ENCODE measurements around the gene MYH14.
"Not testable (repeated sequence)": the region's sequence is repeated elsewhere in the genome, so short reads cannot be mapped to it uniquely, and the experiment has no call there.

MYH14 gene

GRCh38 chr19:50230379-50231351 lies 27.2 kb downstream of the MYH14 start:
- no peak for DNase-seq

GRCh38 chr19:50231417-50231816 lies 28.0 kb downstream of the MYH14 start:
- DNase-seq, result not testable (repeated sequence)

- DNase-seq, result no peak
Measured at GRCh38 chr19:50231821-50232220, 28.4 kb downstream of the MYH14 start.

GRCh38 chr19:50232600-50232999 lies 29.2 kb downstream of the MYH14 start:
- no peak for DNase-seq

- DNase-seq, result no peak
Measured at GRCh38 chr19:50233308-50233910, 30.0 kb downstream of the MYH14 start.

GRCh38 chr19:50237493-50237892 lies 34.1 kb downstream of the MYH14 start:
- DNase-seq, result peak; percentile 53

GRCh38 chr19:50238043-50238442 lies 34.6 kb downstream of the MYH14 start:
- no peak for DNase-seq

- no peak for DNase-seq
Measured at GRCh38 chr19:50239921-50240590, 36.6 kb downstream of the MYH14 start.

- no peak for DNase-seq
Measured at GRCh38 chr19:50242581-50242980, 39.2 kb downstream of the MYH14 start.

- DNase-seq, result no peak
Measured at GRCh38 chr19:50244695-50245094, 41.3 kb downstream of the MYH14 start.

GRCh38 chr19:50248413-50248812 lies 45.0 kb downstream of the MYH14 start:
- DNase-seq, result no peak

GRCh38 chr19:50248826-50249225 lies 45.4 kb downstream of the MYH14 start:
- no peak for DNase-seq

- DNase-seq, result no peak
Measured at GRCh38 chr19:50249636-50250035, 46.2 kb downstream of the MYH14 start.

- DNase-seq, result no peak
Measured at GRCh38 chr19:50250450-50251136, 47.2 kb downstream of the MYH14 start.

- DNase-seq, result peak; percentile 25
Measured at GRCh38 chr19:50252111-50252886, 48.9 kb downstream of the MYH14 start.

GRCh38 chr19:50252887-50253268 lies 49.5 kb downstream of the MYH14 start:
- no peak for DNase-seq

- no peak for DNase-seq
Measured at GRCh38 chr19:50255115-50255514, 51.7 kb downstream of the MYH14 start.

GRCh38 chr19:50257141-50257540 lies 53.7 kb downstream of the MYH14 start:
- no peak for DNase-seq

GRCh38 chr19:50258918-50259372 lies 55.5 kb downstream of the MYH14 start:
- no peak for DNase-seq

- DNase-seq, result no peak
Measured at GRCh38 chr19:50261446-50261970, 58.1 kb downstream of the MYH14 start.

GRCh38 chr19:50263176-50263575 lies 59.8 kb downstream of the MYH14 start:
- no peak for DNase-seq
